Adipose tissue (tissue), 3 donors: ENCODE data around the gene SUGCT. TPM values are rescaled to one million over a fixed set of nuclear protein-coding genes. Genes with fewer than 3 reads are reported as not detected.

Experiments
- H3K27ac ChIP-seq: one replicate; pipeline ENCODE4 v1.5.1; 2013; ENCODE audit warnings: low read depth, low read length
- WGBS, 3 donors: extraction: QIAGEN DNeasy Blood & Tissue Kit; methylation state at CpG; one replicate each; pipeline ENCODE4 v1.1.7; 2013; 5-methylcytosine and 5-hydroxymethylcytosine counted together
- polyA plus RNA-seq, 3 donors: library from polyadenylated mRNA; stranded (reverse); fragments of 200-250 nt; gene quantifications; one replicate each; pipeline ENCODE4 v1.2.3, GENCODE V29; 2013
- donor health status: healthy with polysubstance abuse.
- donor health status: Bipolar disorder and iron deficiency.
- donor health status: healthy.

Gene SUGCT
- polyA plus RNA-seq, 3 donors, result 0.75 to 4.2 (median 1.9) TPM

GRCh38 chr7:40519009-40519408 is 384.2 kb downstream of the SUGCT start:
- no peak overlapping the region for H3K27ac ChIP-seq
- 95 to 97% (median 96%) methylated on average over 3 of the region's 3 CpGs for WGBS, 3 donors

- H3K27ac ChIP-seq, result no peak overlapping the region
- 73 to 82% (median 77%) methylated on average over 7 of the region's 7 CpGs for WGBS, 3 donors
Observed at GRCh38 chr7:40520986-40521738, 386.4 kb downstream of the SUGCT start.

GRCh38 chr7:40525764-40526163 is 391.0 kb downstream of the SUGCT start:
- H3K27ac ChIP-seq, result no peak overlapping the region

GRCh38 chr7:40526951-40527715 is 392.3 kb downstream of the SUGCT start:
- WGBS, 3 donors, result 83 to 92% (median 88%) methylated on average over 1 of the region's 1 CpG
- no peak overlapping the region for H3K27ac ChIP-seq

More at GRCh38 chr7:40525764-40526163, 391.0 kb downstream of the SUGCT start:
- 72 to 83% (median 81%) methylated on average over 3 of the region's 3 CpGs for WGBS, 3 donors

- no peak overlapping the region for H3K27ac ChIP-seq
Observed at GRCh38 chr7:40527723-40528122, 392.9 kb downstream of the SUGCT start.

GRCh38 chr7:40530292-40530691 is 395.5 kb downstream of the SUGCT start:
- H3K27ac ChIP-seq, result no peak overlapping the region

- no peak overlapping the region for H3K27ac ChIP-seq
- 97 to 100% (median 99%) methylated on average over 3 of the region's 3 CpGs for WGBS, 3 donors
Observed at GRCh38 chr7:40531956-40532355, 397.2 kb downstream of the SUGCT start.

- 88 to 91% (median 89%) methylated on average over 3 of the region's 3 CpGs for WGBS, 3 donors
- no peak overlapping the region for H3K27ac ChIP-seq
Observed at GRCh38 chr7:40535678-40536077, 400.9 kb downstream of the SUGCT start.

- 58 to 62% (median 58%) methylated on average over 1 of the region's 1 CpG for WGBS, 3 donors
Observed at GRCh38 chr7:40536421-40536820, 401.6 kb downstream of the SUGCT start.

GRCh38 chr7:40538281-40538680 is 403.5 kb downstream of the SUGCT start:
- WGBS, 3 donors, result 70 to 89% (median 84%) methylated on average over 1 of the region's 1 CpG
- H3K27ac ChIP-seq, result no peak overlapping the region

More at GRCh38 chr7:40536421-40536820, 401.6 kb downstream of the SUGCT start:
- no peak overlapping the region for H3K27ac ChIP-seq

GRCh38 chr7:40541336-40541735 is 406.5 kb downstream of the SUGCT start:
- no peak overlapping the region for H3K27ac ChIP-seq
- WGBS, 3 donors, result 44 to 89% (median 75%) methylated on average over 1 of the region's 1 CpG

- no peak overlapping the region for H3K27ac ChIP-seq
- WGBS, 3 donors, result 58 to 81% (median 60%) methylated on average over 3 of the region's 3 CpGs
Observed at GRCh38 chr7:40542982-40543741, 408.4 kb downstream of the SUGCT start.

GRCh38 chr7:40544221-40544723 is 409.5 kb downstream of the SUGCT start:
- WGBS, 3 donors, result 45 to 63% (median 54%) methylated on average over 6 of the region's 6 CpGs
- no peak overlapping the region for H3K27ac ChIP-seq

- H3K27ac ChIP-seq, result no peak overlapping the region
- 52 to 73% (median 65%) methylated on average over 1 of the region's 1 CpG for WGBS, 3 donors
Observed at GRCh38 chr7:40544871-40545303, 410.1 kb downstream of the SUGCT start.

GRCh38 chr7:40545739-40546138 is 410.9 kb downstream of the SUGCT start:
- H3K27ac ChIP-seq, result no peak overlapping the region

GRCh38 chr7:40546616-40547501 is 412.1 kb downstream of the SUGCT start:
- 88 to 95% (median 91%) methylated on average over 6 of the region's 6 CpGs for WGBS, 3 donors
- H3K27ac ChIP-seq, result no peak overlapping the region

GRCh38 chr7:40549372-40550039 is 414.7 kb downstream of the SUGCT start:
- WGBS, 3 donors, result 83 to 90% (median 87%) methylated on average over 2 of the region's 2 CpGs
- no peak overlapping the region for H3K27ac ChIP-seq
